GM19193 (cell line): Measurements from ENCODE around the gene BLVRB.

ENCODE experiments used
- POLR2A ChIP-seq: IDR thresholded peaks from 4 replicates; pipeline ENCODE4 v1.6.1; 2011; ENCODE audit not compliant: insufficient read depth, insufficient read length; ENCODE audit errors: extremely low read depth

BLVRB gene

DNA sequence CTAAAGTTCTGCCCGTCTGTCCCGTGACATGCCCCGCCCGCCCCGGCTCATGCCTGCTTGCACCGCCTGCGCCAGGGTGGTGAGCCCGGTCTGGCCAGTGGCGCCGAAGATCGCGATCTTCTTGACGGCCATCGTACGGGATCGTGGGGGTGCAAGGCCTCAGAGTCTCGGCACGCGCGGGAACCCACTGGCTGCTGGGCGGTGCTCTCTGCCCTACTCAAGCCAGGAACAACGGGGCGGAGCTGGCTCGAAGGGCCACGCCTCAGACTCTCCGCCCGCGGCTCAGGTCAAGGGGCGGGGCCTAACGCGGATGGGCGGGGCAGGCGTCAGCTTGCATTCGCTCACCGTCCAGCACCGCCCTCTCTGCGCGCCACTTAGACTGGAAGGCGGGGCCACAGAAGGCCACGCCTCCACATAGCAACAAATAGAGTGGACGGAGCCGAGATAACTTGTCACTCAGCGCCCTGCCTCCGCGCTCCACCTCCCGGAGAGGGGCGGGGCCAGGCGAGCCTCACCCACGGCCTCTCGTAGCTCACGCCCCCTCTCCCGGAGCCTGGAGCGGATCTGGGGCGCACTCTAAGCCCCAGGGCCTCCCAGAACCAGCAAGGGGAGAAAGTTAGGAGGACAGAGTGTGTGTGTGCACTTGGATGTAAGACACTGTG is at the start of gene BLVRB:
Gene BLVRB, minus strand, starts transcription at position 189 of the 662 bp plus-strand sequence. Its CDS starts 57 bp downstream, at position 132.
- TF ChIP-seq POLR2A, result peak; percentile 65

- TF ChIP-seq POLR2A, result no peak
Observed at GRCh38 chr19:40513741-40514315, 48.3 kb upstream of the BLVRB start.

- TF ChIP-seq POLR2A, result no peak
Observed at GRCh38 chr19:40513345-40513678, 47.8 kb upstream of the BLVRB start.

- TF ChIP-seq POLR2A, result no peak
Observed at GRCh38 chr19:40512473-40513344, 47.2 kb upstream of the BLVRB start.

- no peak for TF ChIP-seq POLR2A
Observed at GRCh38 chr19:40512110-40512472, 46.5 kb upstream of the BLVRB start.

DNA sequence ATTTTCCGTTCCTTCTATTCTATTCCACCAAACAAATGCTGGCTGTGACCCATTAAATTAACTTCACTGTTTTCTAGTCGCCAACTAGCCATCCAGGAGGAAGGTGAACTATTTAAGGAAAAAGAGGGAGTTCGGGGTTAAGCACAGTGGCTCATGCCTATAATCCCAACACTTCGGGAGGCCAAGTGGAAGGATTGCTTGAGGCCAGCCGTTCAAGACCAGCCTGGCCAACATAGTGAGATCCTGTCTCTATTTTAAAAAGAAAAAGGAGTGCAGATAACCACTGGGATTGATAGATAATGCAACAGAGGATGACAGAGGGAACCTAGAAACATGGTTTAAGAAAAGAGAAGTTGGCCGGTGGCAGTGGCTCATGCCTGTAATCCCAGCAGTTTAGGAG is 45.9 kb upstream of the BLVRB start:
- TF ChIP-seq POLR2A, result no peak

DNA sequence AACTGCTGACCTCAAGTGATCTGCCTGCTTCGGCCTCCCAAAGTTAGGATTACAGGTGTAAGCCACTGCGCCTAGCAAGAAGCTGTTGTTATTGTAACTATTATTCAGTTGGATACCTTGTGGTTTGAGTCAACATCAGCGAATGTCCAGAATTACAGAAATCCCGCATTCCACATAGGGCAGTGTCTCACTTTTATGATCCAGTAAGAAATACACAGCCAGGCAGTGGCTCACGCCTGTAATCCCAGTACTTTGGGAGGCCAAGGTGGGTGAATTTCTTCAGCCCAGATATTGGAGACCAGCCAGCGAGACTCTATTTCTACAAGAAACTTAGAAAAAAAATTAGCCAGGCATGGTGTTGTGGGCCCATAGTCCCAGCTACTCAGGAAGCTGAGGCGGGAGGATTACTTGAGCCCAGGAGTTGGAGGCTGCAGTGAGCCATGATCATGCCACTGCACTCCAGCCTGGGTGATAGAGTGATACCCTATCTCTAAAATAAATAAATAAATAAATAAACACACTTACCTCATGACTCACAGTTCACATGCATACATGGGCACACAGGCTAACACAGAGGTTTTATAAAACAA is 45.1 kb upstream of the BLVRB start:
- TF ChIP-seq POLR2A, result no peak

DNA sequence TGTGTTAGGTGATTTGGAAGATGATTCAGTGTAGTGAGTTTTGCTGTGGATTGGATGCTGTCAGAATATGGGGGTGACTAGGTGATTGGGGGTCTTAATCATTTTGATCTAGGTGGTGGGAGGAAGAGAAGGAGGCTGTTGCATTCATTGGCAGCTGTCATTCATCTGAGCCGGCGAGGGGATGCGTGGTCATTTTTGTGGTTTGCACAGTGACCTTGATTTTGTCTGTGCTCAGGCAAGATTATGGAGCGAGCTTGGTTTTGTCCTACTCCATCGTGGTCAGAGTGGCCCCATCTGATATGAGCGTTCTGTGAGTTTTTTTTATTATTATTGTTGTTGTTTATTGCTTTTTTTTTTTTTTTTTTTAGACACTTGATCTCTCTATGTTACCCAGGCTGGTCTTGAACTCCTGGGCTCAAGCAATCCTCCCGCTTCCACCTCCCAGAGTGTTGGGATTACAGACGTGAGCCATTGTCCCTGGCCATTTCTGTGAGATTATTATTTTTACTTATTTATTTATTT is 43.3 kb upstream of the BLVRB start:
- no peak for TF ChIP-seq POLR2A

DNA sequence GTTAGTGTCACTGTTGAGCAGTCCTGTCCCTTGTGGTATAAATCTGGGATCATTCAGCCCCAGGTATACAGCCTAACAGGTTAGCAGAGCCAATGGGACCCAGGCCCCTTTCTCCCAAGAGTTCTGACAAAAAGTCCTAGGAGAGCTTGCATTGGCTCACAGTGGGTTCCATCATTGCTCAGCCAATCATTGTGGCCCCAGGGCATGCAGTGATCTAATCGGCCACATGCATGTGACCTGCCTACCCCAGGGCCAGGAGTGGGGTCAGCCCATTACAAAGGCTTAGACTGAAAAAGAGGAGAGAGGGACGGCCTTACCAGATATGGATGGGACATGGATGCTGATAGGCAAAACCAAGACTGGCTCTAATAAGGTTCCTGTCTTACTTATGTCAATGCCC is 42.3 kb upstream of the BLVRB start:
- no peak for TF ChIP-seq POLR2A

DNA sequence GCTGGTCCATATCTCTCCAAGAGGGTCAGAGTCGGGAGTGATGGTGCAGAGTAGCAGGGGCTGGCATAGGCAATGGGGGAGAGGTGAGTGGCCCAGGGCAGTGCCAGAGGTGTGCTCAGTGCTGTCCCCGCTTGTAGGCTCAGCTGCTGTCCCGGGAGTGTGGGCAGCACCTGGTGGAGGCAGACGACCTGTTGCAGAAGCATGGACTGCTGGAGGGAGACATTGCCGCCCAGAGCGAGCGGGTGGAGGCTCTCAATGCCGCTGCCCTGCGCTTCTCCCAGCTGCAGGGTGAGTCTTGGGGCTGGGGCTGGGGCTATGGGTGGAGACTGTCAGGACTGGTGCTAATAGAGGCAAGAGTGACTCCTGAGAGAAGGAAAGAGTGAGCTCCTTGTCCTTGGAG is 40.6 kb upstream of the BLVRB start:
- no peak for TF ChIP-seq POLR2A

DNA sequence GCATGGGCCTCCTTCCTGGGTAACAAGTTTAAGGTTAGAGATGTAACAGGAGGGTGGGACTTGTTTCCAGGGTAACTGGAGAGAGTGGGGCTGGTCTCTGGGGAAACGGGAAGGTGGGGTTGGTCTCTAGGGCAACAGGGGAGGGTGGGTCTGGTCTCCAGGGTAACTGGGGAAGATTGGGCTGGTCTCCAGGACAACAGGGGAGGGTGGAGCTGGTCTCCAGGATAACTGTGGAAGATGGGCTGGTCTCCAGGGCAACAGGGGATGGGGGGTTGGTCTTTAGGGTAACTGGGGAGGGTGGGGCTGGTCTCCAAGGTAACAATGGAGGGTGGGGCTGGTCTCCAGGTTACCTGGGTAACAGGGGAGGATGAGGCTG is 37.8 kb upstream of the BLVRB start:
- no peak for TF ChIP-seq POLR2A

DNA sequence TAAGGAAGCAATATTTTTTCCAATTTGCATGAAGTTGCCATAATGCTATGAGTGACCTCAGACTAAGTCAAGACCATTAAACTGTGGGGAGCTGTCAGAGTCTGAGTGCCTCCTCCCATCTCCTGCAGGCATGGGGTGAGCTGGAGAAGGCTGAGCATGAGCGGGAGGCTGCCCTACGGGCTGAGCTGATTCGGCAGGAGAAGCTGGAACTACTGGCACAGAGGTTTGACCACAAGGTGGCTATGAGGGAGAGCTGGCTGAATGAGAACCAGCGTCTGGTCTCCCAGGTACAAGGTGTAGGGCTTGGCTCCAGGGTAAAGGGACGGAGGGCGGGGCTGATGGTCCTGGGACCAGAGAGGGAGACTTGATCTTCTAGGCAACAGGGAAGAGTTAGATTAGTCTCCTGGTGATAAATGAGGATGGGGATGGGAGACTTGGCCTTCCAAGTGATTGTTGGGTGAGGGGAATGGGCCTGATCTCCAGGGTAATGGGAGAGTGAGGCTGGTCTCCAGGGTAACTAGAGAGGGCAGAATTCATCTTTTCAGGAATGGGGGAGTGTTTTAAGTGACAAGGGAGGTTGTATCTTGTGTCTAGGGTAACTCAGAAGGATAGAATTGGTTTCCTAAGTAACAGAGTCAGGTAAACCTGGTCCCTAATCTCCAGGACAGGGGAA is 37.2 kb upstream of the BLVRB start:
- no peak for TF ChIP-seq POLR2A

DNA sequence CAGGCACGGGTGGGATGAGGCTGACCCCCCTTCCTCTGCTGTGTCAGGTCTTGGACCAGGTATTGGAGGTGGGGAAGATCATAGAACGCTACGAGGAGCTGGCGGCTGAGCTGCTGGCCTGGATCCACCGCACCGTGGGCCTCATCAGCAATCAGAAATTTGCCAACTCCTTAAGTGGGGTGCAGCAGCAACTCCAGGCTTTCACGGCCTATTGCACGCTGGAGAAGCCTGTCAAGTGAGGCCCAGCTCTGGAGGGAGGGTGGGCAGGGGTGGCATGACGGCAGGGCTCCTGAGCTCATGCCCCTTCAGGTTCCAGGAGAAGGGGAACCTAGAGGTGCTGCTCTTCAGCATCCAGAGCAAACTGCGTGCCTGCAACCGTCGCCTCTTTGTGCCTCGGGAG is 36.5 kb upstream of the BLVRB start:
- no peak for TF ChIP-seq POLR2A

- no peak for TF ChIP-seq POLR2A
Observed at GRCh38 chr19:40501599-40501998, 36.1 kb upstream of the BLVRB start.

DNA sequence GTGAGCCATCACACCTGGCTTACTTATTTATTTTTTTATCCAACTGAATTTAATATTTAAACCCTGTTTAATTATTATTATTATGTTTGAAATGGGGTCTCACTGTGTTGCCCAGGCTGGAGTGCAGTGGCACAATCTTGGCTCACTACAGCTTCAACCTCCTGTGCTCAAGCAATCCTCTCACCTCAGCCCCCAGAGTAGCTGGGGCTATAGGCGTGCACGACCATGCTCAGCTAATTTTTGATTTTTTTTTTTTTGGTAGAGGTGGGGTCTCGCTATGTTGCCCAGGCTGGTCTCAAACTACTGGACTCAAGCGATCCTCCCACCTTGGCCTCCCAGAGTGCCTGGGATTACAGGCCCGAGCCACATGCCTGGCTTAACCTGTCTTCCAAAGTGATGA is 33.8 kb upstream of the BLVRB start:
- no peak for TF ChIP-seq POLR2A
